Mucosa of rectum (tissue), 2 donors: ENCODE measurements around the gene ADCY1.
"Not testable (repeated sequence)": the region's sequence is repeated elsewhere in the genome, so short reads cannot be mapped to it uniquely, and the experiment has no call there.

Source experiments
- H3K27ac ChIP-seq, 2 donors: one replicate each; pipeline ENCODE4 v1.7.0; 2013; ENCODE audit warnings: inconsistent platforms in 2 of 2, low read depth in 2 of 2, low read length in 2 of 2
- H3K27me3 ChIP-seq, 2 donors: one replicate each; pipeline ENCODE4 v1.7.0; 2013; ENCODE audit warnings: low read length in 2 of 2; ENCODE audit not compliant: control insufficient read depth in 2 of 2, insufficient read depth in 2 of 2
- H3K36me3 ChIP-seq, 2 donors: one replicate each; pipeline ENCODE4 v1.7.0; 2013; ENCODE audit warnings: low read length in 2 of 2; ENCODE audit not compliant: control insufficient read depth in 2 of 2, insufficient read depth in 2 of 2
- H3K4me1 ChIP-seq, 2 donors: one replicate each; pipeline ENCODE4 v1.7.0; 2013; ENCODE audit warnings: low read length in 2 of 2, mild to moderate bottlenecking in 1 of 2; ENCODE audit not compliant: control insufficient read depth in 2 of 2, insufficient read depth in 2 of 2
- H3K4me3 ChIP-seq, 2 donors: one replicate each; pipeline ENCODE4 v1.7.0; 2013; ENCODE audit warnings: low read length in 2 of 2
- H3K9ac ChIP-seq, 2 donors: one replicate each; pipeline ENCODE4 v1.7.0; 2013; ENCODE audit warnings: low read length in 2 of 2, low read depth in 1 of 2, mild to moderate bottlenecking in 1 of 2
- H3K9me3 ChIP-seq, 2 donors: one replicate each; pipeline ENCODE4 v1.7.0; 2013; ENCODE audit warnings: low read length in 2 of 2; ENCODE audit not compliant: control insufficient read depth in 2 of 2
- donor health status: healthy.
- donor health status: Normal muscosa, but diverticular disease.

ADCY1 gene

GRCh38 chr7:45721686-45722598, 147.8 kb downstream of the ADCY1 start:
- Histone ChIP-seq H3K4me1 (no peaks in the 10 kb centered on the region), H3K9ac (no peak overlapping the region), H3K36me3 (peaks cover 18 to 20% of the 10 kb centered on the region in 2 donors), H3K9me3 (no peaks in the 10 kb centered on the region), H3K27me3 (no peaks in the 10 kb centered on the region), H3K4me3 (no peak overlapping the region), H3K27ac (no peak overlapping the region)

- peaks cover 23 to 29% of the 10 kb centered on the region in 2 donors for H3K36me3 ChIP-seq
- H3K9ac ChIP-seq, H3K4me3 ChIP-seq, H3K9me3 ChIP-seq, H3K4me1 ChIP-seq, H3K27ac ChIP-seq, H3K27me3 ChIP-seq: not testable (repeated sequence)
Observed at GRCh38 chr7:45725231-45725630, 151.1 kb downstream of the ADCY1 start.

- H3K9ac ChIP-seq, result no peak overlapping the region
- H3K9me3 ChIP-seq, result no peaks in the 10 kb centered on the region
- peaks cover 23 to 29% of the 10 kb centered on the region in 2 donors for H3K36me3 ChIP-seq
- no peaks in the 10 kb centered on the region for H3K27me3 ChIP-seq
- no peak overlapping the region for H3K27ac ChIP-seq
- no peaks in the 10 kb centered on the region for H3K4me1 ChIP-seq
- H3K4me3 ChIP-seq, result no peak overlapping the region
Observed at GRCh38 chr7:45726883-45727282, 152.7 kb downstream of the ADCY1 start.

- H3K4me3 ChIP-seq, H3K4me1 ChIP-seq, H3K27ac ChIP-seq, H3K9me3 ChIP-seq, H3K9ac ChIP-seq, H3K27me3 ChIP-seq, H3K36me3 ChIP-seq: not testable (repeated sequence)
Observed at GRCh38 chr7:45731692-45732443, 157.7 kb downstream of the ADCY1 start.

GRCh38 chr7:45738920-45739319, 164.8 kb downstream of the ADCY1 start:
- H3K9ac ChIP-seq, H3K9me3 ChIP-seq, H3K4me1 ChIP-seq, H3K27me3 ChIP-seq, H3K27ac ChIP-seq, H3K4me3 ChIP-seq, H3K36me3 ChIP-seq: not testable (repeated sequence)

GRCh38 chr7:45740573-45740972, 166.4 kb downstream of the ADCY1 start:
- H3K4me1 ChIP-seq, H3K27ac ChIP-seq, H3K4me3 ChIP-seq, H3K9me3 ChIP-seq, H3K27me3 ChIP-seq, H3K9ac ChIP-seq, H3K36me3 ChIP-seq: not testable (repeated sequence)

- H3K4me1 ChIP-seq, H3K9me3 ChIP-seq, H3K4me3 ChIP-seq, H3K27ac ChIP-seq, H3K27me3 ChIP-seq, H3K36me3 ChIP-seq, H3K9ac ChIP-seq: not testable (repeated sequence)
Observed at GRCh38 chr7:45748976-45749375, 174.8 kb downstream of the ADCY1 start.

- H3K4me3 ChIP-seq, H3K27me3 ChIP-seq, H3K36me3 ChIP-seq, H3K9ac ChIP-seq, H3K27ac ChIP-seq, H3K4me1 ChIP-seq, H3K9me3 ChIP-seq: not testable (repeated sequence)
Observed at GRCh38 chr7:45751352-45751751, 177.2 kb downstream of the ADCY1 start.

- H3K4me1 ChIP-seq, H3K9me3 ChIP-seq, H3K4me3 ChIP-seq, H3K9ac ChIP-seq, H3K27ac ChIP-seq, H3K36me3 ChIP-seq, H3K27me3 ChIP-seq: not testable (repeated sequence)
Observed at GRCh38 chr7:45756333-45756732, 182.2 kb downstream of the ADCY1 start.

- H3K27me3 ChIP-seq, H3K27ac ChIP-seq, H3K36me3 ChIP-seq, H3K4me1 ChIP-seq, H3K4me3 ChIP-seq, H3K9me3 ChIP-seq, H3K9ac ChIP-seq: not testable (repeated sequence)
Observed at GRCh38 chr7:45756757-45757156, 182.6 kb downstream of the ADCY1 start.
